C1 segment of cervical spinal cord (tissue), 14 donors: ENCODE results near the gene PHACTR1.
"Not testable (repeated sequence)": the region's sequence is repeated elsewhere in the genome, so short reads cannot be mapped to it uniquely, and the experiment has no call there.

Source experiments
- DNase-seq, 14 donors: peaks; one replicate each; lab custom pipeline; 2025; lab: John Stamatoyannopoulos, UW

PHACTR1 gene

DNA sequence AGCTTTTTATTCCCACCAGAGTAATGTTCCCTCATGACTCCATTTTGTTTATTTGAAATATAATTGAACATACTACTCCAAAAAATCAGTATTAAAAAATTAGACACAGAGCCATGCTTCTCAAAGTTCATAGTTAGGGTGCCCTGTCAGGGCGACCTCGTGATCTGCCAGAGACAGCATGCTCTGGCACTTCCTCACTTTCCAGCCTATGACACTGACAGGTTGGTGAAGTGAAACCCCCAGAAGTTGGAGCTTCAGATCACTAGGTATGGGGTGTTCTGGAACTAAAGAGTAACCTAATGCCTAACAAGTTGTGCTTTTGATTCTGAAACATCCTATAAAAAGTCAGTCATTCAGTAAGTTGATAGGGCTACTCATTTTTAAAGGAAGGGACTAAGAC, 518.8 kb downstream of the PHACTR1 start:
- peak in 1 of 14 donors; percentile 6 for DNase-seq

DNA sequence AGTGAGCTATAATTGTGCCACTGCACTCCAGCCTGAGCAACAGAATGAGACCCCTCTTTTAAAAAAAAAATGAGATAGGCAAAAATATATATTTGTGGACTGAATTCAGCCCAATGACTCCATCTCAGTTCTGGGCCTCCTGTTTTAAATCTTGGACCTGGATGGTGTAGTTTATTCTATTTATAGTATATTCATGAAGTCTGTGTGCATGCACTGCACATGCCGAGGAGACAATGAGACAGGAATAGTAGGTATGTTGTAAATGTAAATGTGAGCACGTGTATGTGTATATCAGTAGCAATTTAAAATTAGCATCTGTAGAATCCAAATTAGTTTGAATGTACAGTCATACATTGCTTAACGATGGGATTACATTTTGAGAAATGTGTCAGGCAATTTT, 520.8 kb downstream of the PHACTR1 start:
- no peak for DNase-seq

DNA sequence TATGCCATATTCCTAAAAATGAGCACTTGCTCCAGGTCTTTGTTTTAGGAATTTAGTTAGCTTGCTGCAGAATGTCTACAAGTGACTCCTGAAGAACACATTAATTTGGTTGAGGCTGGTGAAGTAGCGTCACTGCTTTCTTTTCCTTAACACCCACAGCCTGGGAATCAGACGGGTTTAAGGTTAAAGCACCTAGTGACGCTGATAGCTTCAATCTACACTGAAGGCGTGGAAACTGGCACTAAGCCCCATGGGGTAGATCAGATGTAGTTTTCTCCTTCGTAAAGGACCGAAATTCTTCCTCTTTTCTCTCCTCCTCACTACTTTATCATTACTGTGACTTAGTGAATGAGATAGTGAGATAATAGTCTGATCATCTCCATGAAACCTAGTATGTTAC, 521.5 kb downstream of the PHACTR1 start:
- DNase-seq: no peak

DNA sequence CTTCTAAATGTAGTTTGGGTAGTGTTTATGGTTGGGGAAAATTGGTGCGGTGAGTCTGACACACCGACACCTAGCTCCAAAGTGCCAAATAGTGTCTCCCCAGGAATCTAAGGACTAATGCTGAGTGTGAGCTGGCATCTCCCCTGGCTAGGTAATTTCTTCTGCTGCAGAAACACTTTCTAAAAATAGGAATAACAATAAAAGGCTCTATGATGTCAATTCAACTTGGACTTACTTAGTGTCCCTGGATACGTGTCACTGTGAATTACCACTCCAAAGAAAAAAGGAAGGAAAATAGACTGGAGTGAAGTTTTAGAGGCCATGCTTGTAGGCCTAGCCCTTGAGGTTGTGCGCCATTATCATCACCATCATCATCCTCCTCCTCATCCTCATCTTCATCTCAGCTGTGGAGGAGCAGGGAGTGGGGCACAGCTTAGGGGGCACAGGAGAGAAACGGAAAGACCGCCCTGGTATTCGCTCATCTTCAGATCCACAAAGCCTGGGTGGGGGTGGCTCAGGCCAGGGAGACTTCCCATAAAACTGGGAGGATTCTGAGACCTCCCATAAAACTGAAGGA, 522.2 kb downstream of the PHACTR1 start:
- DNase-seq: no peak

DNA sequence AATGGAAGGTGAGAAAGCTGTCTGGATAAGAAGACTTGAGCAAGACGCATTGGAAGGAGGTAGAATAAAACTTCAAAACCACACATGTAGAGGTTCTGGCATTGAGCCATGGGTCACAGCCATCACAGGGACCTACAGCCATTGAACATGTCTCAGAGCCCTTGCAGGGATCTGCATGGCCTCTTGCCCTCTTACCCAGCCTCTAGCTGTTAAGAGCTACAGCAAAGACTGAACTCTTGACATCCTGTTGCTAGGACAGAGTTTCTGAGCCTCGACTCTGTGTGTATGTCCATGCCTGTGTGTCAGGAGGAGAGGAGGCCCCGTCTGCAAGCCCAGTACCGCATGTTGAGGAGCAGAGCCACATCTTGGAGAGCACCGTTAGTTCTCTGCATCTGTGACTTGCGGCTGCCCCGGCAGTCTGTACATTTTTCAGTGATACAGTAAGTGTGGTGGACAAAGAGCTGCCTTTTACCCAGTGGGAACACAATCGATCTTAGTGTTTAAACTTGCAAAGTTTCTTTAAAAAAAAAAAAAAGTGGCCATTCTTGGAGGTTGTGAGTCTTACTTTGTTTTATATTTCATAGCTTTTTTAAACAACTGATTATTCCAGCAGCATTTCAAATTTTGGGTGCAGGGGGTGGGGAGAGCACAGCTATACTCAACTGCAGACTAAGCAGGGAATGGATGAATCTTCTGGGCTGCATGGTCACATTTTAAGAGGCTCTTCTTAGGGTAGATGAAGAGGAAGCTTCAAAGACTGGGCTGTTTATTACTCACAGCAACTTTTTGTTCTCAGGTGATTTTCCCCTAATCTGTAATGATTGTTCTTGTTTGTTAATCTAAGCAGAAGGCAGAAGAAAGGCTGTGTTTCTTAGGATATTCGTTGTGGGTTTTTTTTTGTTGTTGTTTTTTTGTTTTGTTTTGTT, 523.2 kb downstream of the PHACTR1 start:
- no peak for DNase-seq

DNA sequence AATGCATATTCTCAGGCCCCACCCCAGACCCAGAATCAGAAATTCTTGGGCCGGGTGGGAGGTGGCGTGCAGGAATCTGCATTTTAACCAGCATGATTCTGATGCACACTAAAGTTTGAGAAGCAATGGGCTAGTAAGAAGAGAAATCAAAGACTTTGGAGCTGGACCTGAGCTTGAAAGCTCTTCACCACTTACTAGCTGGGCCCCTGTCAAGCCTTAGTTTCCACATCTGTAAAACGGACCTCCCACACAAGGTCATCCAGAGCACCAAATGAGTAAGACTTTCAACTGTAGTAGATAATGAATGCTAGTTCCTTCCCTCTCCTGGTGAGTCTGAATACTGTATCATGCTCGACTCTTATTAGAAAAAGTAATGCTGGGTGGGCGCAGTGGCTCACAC, 524.8 kb downstream of the PHACTR1 start:
- no peak for DNase-seq

DNA sequence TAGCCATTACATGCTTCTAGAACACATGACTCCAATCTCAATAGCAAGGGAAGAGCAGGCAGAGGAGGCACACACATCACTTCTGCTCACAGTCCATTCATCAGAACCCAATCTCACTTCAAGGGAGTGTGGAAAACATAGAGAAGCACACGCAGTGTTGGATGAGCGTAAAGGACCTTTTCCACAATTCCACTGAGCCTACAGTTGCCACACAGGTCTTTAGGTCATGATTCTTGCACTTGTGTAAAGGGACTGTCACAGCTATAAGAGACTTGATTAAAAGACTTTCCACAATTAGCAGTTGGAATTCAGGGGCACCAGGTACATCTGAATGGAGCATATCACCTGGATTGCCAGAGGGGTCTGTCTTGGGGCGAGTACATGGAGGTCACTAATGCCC, 525.6 kb downstream of the PHACTR1 start:
- DNase-seq: no peak

DNA sequence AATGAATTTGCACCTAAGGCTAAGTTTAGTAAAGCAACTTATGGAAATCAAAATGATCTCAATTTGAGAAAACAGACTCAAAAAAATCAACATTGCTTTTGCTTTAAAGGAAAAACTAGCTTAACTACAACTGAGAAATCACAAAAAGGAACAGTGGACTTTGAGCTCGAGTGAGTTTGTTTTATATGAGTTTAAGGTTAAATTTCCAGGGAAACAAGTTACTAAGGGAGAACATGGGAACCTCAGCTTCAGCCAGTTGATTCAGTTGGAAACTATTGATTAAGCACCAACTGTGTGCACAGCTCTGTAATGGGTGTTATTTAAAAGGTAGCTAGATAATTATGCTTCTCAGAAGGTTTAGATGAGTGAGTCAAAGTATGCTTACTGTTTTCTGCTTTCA, 526.0 kb downstream of the PHACTR1 start:
- DNase-seq: no peak

DNA sequence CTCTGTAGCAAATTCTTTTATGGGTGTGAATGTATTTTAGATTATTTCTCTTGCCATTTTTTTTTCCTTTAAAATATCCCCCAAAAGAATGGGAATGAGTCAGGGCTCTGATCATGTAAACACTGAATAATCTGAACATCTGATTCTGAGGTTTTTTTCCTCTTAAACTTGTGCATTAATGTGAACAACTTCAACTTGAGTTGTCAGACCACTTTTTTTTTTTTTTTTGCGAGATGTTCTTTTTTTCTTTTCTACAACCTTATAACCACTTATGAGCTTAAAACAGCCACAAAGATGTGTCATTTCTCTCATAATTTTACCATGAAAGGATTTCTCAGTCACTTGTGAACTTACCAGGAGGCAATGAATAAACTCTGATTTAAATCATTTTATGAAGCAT, 526.5 kb downstream of the PHACTR1 start:
- no peak for DNase-seq

DNA sequence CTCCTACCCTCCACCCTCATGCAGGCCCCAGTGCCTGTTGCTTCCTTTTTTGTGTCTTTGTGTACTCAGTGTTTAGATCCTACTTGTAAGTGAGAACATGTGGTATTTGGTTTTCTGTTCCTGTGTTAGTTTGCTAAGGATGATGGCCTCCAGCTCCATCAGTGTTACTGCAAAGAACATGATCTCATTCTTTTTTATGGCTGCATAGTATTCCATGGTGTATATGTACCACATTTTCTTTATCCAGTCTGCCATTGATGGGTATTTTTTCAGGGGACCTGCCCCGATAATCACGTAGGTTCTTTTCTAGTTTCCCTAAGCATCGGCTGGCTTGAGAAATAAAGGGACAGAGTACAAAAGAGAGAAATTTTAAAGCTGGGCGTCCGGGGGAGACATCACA, 527.2 kb downstream of the PHACTR1 start:
- DNase-seq: not testable (repeated sequence)

DNA sequence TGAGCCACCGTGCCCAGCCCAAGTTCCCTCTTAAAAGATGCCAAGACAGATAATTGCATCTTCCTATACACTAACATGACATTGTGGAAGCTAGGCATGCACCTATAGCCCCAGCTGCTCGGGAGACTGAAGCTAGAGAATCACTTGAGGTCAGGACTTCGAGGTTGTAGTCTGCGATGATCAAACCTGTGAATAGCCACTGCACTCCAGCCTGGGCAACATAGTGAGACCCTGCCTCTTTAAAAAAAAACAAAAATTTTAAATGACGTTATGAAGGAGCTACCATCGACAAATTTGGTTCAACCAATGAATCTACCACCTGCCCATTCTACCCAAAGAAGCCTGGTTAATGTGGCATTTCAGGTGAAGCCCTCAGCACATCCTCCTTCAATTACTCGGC, 531.1 kb downstream of the PHACTR1 start:
- DNase-seq: no peak

DNA sequence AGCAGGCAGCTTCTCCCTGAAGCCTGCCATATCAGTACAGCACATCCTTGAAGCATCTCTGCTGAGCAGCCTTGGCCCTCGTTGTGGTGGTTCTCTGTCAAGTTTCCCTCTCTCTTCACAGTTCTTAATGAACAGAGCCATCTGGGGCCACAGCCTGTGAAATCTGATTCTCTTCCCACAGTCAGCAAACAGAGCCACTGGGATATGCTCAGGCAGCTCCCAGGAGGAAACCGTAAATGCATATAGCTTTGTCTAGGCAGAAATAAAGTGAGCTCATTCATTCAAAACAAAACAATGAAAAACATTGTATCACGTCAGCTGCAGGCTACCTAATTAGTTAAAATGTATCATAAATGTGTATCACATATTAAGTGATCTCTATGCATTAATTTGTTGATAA, 531.5 kb downstream of the PHACTR1 start:
- no peak for DNase-seq

DNA sequence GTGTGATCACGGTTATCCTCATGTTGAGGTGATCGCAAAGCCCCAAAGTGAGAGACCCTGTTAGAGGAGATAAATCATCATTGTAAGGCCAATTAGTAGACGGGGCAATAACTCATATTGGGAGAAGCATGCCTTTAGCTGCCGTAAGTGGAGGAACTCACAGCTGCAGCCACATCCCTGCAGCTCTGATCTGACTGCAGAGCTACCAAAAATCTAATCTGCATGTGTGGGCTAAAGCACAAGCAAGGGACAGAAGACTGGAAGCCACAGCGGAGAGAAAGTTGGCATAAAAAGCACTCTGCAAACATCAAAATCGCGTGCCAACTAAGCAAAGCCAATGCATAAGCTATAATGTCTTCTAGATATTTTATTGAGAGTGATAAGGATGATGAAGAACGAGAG, 532.0 kb downstream of the PHACTR1 start:
- DNase-seq: no peak

DNA sequence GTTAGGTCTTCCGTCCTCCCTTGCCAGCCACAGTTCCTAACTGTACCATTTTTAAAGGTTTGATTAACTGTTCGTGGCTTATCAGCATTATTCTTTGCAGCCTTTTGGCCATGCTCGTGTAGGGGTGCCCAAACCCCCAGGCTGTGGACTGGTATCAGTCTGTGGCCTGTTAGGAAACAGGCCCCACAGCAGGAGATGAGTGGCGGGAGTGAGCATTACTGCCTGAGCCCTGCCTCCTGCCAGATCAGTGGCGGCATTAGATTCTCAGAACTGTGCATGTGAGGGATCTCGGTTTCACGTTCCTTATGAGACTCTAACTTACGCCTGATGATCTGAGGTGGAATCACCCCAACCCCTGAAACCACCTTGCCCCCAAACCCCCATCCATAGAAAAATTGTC, 532.4 kb downstream of the PHACTR1 start:
- no peak for DNase-seq

DNA sequence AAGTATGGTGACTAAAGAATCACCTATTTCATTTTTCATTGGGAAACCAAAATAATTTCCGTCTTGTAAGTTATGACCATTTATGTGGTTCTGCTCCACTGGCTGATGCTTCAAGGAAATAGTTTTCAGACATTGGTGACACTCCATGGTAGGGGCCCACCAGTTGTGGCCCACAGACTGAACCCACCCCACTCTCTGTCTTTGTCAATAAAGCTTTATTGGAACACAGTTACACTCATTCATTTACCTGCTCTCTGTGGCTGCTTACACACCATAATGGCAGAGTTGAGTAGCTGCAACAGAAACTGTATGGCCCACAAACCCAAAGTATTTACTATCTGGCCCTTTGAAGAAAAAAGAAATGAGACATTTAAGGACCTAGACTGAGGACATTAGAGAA, 533.2 kb downstream of the PHACTR1 start:
- no peak for DNase-seq

DNA sequence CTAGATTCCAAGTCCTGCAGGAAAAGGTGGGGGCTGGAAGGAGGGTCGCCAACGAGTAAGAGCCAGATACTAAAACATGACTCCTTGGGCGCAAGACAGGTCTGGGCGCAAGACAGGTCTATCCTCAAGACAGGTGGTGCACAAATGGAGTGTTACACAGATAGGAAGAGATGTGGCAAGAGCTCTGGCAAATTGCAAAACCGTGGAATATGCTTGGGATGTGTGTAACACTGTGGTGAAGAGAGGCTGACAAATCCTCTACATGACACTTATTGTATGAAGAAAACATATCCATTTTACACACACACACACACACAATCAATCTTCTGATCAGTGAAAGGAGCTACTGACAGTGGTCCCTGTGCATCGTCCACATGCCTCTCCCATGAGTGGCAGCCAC, 534.1 kb downstream of the PHACTR1 start:
- DNase-seq: no peak

DNA sequence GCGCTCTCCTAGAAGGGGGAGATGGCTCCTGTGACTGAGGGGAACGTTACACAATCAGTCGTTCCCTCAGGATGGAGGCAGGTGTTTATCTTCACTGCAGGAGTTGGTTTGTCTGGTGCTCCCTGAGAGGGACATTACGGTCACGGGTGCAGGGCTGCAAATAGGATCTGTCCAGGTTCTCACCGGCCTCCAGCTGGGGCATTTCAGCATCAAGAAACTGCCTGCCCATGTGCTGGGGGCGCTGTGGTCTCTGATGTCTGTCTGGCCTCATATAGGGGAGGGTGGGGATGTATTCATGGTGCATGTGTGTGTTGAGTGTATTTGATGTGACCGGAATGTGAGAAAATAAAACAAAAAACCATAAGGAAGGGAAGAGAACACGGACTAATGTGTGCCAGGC, 534.7 kb downstream of the PHACTR1 start:
- DNase-seq: no peak

DNA sequence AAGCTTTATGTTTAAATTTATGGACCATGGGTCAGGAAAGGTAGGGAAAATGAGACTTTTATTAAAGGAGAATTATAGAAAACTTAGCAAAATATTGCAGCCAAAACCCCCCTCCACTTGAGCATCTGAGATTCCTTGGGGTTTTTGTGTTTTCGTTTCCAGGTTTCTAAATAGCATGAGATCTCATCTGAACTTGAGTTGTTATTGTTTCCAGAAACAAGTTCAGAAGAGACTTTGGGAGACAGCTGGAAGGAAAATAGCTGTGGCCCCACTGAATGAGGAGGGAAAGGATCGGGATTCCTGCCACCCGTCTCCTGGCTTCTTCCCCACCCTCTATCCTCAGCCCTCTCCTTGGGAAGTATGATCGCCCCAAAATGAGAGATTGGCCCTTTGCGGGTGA, 536.2 kb downstream of the PHACTR1 start:
- no peak for DNase-seq

DNA sequence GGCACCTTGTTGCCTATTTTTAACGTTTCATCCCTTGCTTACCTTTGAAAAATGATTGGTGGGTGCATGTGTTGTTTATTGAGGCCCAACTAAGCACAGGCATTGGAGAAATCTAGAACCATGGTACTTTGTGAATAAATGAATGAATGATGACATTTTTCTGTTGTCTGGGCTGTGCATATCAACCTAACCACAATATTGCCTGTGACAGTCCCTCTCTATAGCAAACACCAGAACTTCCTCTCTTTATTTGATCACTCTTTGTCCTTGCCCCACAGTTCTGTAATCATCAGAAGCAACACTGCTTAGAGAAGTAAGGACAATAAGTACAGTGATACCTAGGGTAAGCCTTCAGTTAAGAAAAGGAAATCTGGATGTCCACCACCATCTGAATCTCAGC, 536.7 kb downstream of the PHACTR1 start:
- no peak for DNase-seq

DNA sequence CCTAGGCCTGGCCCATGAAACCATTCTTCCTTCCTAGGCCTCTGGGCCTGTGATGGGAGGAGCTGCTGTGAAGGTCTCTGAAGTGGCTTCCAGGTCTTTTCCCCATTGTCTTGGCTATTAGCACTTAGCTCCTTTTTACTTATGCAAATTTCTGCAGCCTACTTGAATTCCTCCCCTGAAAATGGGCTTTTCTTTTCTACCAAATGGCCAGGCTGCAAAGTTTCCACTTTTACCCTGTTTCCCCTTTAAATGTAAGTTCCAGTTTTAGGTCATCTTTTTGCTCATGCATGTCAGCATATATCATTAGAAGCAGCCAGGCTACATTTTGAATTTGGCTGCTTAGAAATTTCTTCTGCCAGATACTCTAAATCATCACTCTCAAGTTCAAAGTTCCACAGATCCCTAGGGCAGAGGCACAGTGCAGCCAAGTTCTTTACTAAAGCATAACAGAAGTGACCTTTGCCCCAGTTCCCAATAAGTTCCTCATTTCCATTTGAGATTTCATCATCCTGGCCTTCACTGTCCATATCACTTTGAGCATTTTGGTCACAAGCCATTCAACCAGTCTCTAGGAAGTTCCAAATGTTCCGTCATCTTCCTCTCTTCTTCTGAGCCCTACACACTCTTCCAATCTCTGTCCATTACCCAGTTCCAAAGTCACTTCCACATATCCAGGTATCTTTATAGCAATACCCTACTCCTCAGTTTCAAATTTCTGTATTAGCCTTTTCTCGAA, 539.9 kb downstream of the PHACTR1 start:
- no peak for DNase-seq

DNA sequence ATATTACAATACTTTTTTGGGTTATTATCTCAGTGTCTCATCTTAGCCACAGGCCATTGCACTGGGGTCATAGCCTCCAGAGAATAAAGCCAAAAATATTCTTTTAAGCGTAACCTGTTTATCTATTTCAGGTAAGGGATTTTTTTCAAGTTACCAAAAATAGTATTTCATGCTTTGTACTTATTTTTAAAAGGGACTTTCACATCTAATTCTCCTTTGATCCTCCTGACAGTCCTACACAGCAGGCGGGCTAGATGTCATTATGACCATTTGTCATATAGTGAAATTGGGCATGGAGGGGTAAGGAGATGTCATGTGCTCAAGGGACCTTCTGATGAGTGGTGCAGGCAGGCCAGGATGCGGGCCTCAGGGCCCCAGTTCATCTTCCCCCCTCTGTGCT, 542.8 kb downstream of the PHACTR1 start:
- no peak for DNase-seq

DNA sequence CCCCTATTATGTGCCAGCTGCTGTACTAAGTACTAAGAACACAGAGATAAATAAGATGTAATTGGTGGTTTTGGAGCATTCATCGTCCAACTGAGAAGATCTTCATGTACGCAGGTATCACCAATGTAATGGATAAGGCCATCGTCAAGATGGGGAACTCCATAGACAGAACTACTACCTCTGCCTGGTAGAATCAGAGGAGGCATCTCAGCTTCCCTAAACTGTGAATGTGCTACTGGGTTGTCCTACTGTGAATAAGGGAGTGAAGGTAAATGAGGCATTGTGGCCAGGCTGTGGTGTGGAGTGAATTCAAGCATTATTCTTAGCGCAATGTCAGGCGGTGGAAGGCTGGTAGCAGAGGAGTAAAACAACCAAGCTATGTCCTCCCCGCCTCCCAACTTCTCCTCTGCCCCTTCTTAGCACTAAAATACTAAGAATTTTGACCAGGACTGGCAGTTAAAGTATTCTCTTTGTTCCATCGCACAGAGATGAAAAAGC, 543.6 kb downstream of the PHACTR1 start:
- no peak for DNase-seq

DNA sequence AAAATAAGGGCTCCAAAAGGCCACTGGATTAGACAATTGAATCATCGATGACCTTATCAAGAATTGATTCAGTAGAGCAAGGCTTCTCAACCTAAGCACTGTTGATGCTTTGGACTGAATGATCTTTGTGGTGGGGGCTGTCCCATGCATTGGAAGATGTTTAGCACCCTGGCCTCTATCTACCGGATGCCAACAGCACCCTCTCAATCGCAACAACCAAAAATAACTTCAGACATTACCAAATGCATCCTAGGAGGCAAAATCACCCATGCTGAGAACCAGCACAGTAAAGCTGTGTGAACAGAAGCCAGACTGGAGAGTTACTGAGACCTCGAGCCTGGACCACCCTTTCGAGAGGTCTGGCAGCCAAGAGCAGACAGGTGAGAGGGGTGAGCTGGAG, 544.3 kb downstream of the PHACTR1 start:
- DNase-seq: no peak
